Stimulated activated CD8-positive, alpha-beta memory T cell treated with anti-CD3 and anti-CD28 coated beads, Interleukin-12 subunit alpha, Interleukin-12 subunit beta, amount 100 ng/mL, for 1 hour (primary cell): ENCODE results near the gene ITGAE.

Experiments
- DNase-seq: peaks from one replicate; pipeline ENCODE4 v3.0.0-alpha.2; 2020; ENCODE audit warnings: low read depth

ITGAE gene

GRCh38 chr17:3667366-3668278 is 133.4 kb downstream of the ITGAE start:
- no peak for DNase-seq

GRCh38 chr17:3666516-3666915 is 134.5 kb downstream of the ITGAE start:
- no peak for DNase-seq

- no peak for DNase-seq
These were observed 135.2 kb downstream of the ITGAE start for GRCh38 chr17:3665834-3666233.
